ENCODE results near the gene NELFCD. TPM values are rescaled to one million over a fixed set of nuclear protein-coding genes. Genes with fewer than 3 reads are reported as not detected.
A peak's percentile ranks its signal among the peaks of the same experiment; 100 is the strongest.
"Not testable (repeated sequence)": the region's sequence is repeated elsewhere in the genome, so short reads cannot be mapped to it uniquely, and the experiment has no call there.

NELFCD gene
- total and polyA plus RNA-seq, 7 donors: 24.1 to 43.6 (median 35.4) TPM

DNA sequence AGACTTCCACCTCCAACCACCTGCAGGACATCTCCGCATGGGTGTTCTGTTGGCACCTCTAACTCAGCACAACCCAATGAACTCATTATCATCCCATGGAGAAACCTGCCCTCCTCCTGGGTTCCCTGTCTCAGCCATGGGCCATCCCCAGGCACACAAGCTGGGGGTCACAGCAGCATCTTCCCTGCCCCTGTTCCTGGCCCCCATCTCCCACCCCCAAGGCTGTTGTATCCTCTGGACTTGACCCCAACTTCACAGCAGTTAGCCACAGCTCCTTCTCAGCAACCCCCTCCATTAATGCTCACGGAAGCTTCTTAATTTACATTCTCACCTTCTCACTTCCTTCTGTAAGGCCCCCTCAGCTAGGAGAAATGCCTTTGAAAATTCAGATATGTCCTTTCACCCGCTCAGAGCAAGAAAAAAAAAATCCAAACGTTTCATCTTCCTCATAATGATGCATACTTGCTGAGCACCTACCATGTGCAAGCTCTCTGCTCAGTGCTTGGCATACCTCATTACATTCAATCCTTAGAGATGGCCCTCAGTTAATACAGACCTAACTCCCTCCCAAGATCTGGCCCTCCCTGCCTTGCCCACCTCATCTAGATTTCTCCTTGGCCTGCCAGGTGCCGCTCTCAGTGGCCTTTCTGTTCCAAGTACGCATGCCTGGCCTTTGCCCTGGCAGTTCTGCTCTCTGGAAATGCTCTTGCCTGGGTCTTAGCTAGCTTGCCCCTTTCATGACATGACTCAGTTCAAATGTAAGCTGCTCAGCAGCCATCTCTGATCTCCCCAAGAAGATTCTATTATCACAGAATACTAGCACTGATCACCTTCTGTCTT is 2.5 kb upstream of the NELFCD start:
- H3K4me3 ChIP-seq: no peak overlapping the region
- 67 to 70% (median 68%) methylated on average over 6 of the region's 6 CpGs for WGBS, 3 donors
- peaks cover 14% of the 10 kb centered on the region for H3K4me1 ChIP-seq
- no peaks in the 10 kb centered on the region for H3K36me3 ChIP-seq (ENCODE audit: insufficient read depth in 1 of 2, low read depth in 1 of 2)
- intact Hi-C loops (cut with DNase I): no loop called here
- no peak for ATAC-seq
- no peaks in the 10 kb centered on the region for H3K27me3 ChIP-seq (ENCODE audit: insufficient read depth in 3 of 3, low read length in 2 of 3)
- no peak for TF ChIP-seq CTCF (IDR thresholded peaks at IDR 0.05)
- DNase-seq: no peak
- H3K27ac ChIP-seq: no peak overlapping the region
- peaks cover 4% of the 10 kb centered on the region for H3K9me3 ChIP-seq

- peak overlapping the region; percentile 70 for H3K4me3 ChIP-seq
- WGBS, 3 donors: 13 to 23% (median 15%) methylated on average over 23 to 29 of the region's 29 CpGs
- peaks cover 35% of the 10 kb centered on the region for H3K4me1 ChIP-seq
- H3K27ac ChIP-seq: peak overlapping the region; percentile 93
- peak in 1 of 4 donors; percentile 23 for ATAC-seq
- peaks cover 0 to 11% of the 10 kb centered on the region in 2 donors for H3K36me3 ChIP-seq (ENCODE audit: insufficient read depth in 1 of 2, low read depth in 1 of 2)
- no peaks in the 10 kb centered on the region for H3K9me3 ChIP-seq
- intact Hi-C loops (cut with DNase I): loop anchor here (5.0 kb wide), 4 partner anchors 51 to 89 kb away; partner anchors contain the start of gene ATP5F1E (in 1 of the 2)
- DNase-seq: no peak
- no peaks in the 10 kb centered on the region for H3K27me3 ChIP-seq (ENCODE audit: insufficient read depth in 3 of 3, low read length in 2 of 3)
- TF ChIP-seq CTCF (IDR thresholded peaks at IDR 0.05): no peak
These were observed 740 bp downstream of the NELFCD start for GRCh38 chr20:58981628-58982364.

DNA sequence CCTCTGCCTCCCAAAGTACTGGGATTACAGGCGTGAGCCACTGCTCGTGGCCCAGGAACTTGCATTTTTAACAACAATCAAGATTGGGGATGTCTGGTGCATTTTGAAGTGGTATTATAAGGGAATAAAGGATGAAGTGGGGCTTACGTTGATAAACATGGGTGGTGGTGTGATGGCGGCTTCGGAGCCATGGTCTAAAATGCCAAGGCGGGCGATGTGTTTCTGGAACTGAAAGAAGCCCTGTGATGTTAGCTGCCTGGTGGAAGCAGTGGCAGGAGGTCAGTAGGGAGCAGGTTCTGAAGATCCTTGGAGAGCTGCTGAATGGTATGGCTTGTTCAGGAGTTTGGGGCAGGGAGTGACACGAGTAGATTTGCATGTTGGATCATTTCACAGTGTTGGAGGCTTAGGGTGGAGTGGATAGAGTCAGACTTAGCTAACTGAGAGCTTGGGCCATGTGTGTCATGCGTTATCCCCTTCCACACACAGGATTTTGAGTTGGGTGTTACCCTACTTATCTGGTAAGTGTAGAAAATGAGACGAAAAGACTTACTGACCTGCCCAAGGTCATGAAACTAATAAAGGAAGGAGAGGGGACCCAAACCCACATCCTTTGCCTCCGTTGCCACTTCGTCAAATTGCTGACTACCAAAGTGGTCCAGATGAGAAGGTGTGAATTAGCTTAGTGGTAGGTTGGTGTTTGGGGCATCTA is 1.5 kb downstream of the NELFCD start:
- intact Hi-C loops (cut with DNase I): loop anchor here (5.0 kb wide), 4 partner anchors 50 to 90 kb away; partner anchors contain the start of gene ATP5F1E (in 1 of the 2)
- peak overlapping the region; percentile 70 for H3K4me3 ChIP-seq
- no peaks in the 10 kb centered on the region for H3K9me3 ChIP-seq
- no peaks in the 10 kb centered on the region for H3K27me3 ChIP-seq (ENCODE audit: insufficient read depth in 3 of 3, low read length in 2 of 3)
- no peak for ATAC-seq
- H3K4me1 ChIP-seq: peaks cover 35% of the 10 kb centered on the region
- peak overlapping the region; percentile 93 for H3K27ac ChIP-seq
- DNase-seq: no peak
- peaks cover 3 to 19% of the 10 kb centered on the region in 2 donors for H3K36me3 ChIP-seq (ENCODE audit: insufficient read depth in 1 of 2, low read depth in 1 of 2)
- TF ChIP-seq CTCF (IDR thresholded peaks at IDR 0.05): no peak
- WGBS, 3 donors: 82 to 88% (median 87%) methylated on average over 12 of the region's 12 CpGs

DNA sequence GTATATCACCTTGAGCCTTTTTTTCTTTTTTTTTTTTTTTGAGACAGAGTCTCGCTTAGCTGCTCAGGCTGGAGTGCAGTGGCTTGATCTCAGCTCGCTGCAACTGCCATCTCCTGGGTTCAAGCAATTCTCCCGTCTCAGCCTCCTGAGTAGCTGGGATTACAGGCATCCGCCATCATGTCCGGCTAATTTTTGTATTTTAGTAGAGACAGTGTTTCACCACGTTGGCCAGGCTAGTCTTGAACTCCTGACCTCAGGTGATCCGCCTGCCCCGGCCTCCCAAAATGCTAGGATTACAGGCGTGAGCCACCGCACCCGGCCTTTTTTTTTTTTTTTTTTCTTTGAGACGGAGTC is 2.0 kb downstream of the NELFCD start:
- WGBS, 3 donors: 89 to 91% (median 90%) methylated on average over 8 to 12 of the region's 12 CpGs

More for the DNA sequence above, 2.0 kb downstream of the NELFCD start:
- H3K9me3 ChIP-seq; H3K27me3 ChIP-seq (ENCODE audit: insufficient read depth in 3 of 3, low read length in 2 of 3); DNase-seq; ATAC-seq: not testable (repeated sequence)
- intact Hi-C loops (cut with DNase I): loop anchor here (5.0 kb wide), 4 partner anchors 49 to 91 kb away; partner anchors contain the start of gene ATP5F1E (in 1 of the 2)
- Histone ChIP-seq H3K4me3 (peak overlapping the region; percentile 70), H3K27ac (peak overlapping the region; percentile 93), H3K4me1 (peaks cover 35% of the 10 kb centered on the region), H3K36me3 (ENCODE audit: insufficient read depth in 1 of 2, low read depth in 1 of 2) (peaks cover 3 to 24% of the 10 kb centered on the region in 2 donors)
